GM23338 (cell line): ENCODE measurements around the gene TFAP2E. TPM values are rescaled to one million over a fixed set of nuclear protein-coding genes. Genes with fewer than 3 reads are reported as not detected.

ENCODE experiments used
- ATAC-seq: fragments of 200-7000 bp; cut with Tn5 transposase; 3 replicates; pipeline ENCODE4 v1.9.1; 2020
- DNase-seq: peaks from one replicate; pipeline ENCODE4 v3.0.0-alpha.2; 2015; ENCODE audit warnings: low spot score
- H2AFZ ChIP-seq: fragments of 200-600 bp; sonication (generic); 2 replicates; pipeline ENCODE4 v1.8.0; 2016; ENCODE audit warnings: antibody characterized with exemption, mild to moderate bottlenecking, moderate library complexity
- H3F3A ChIP-seq: fragments of 200-600 bp; sonication (generic); replicated peaks from 2 replicates; pipeline ENCODE4 v1.8.0; 2017; ENCODE audit warnings: antibody characterized with exemption, mixed run types, low read depth
- H3K27ac ChIP-seq: fragments of 200-600 bp; sonication (generic); 2 replicates; pipeline ENCODE4 v1.6.1; 2016; ENCODE audit warnings: low read depth
- H3K27me3 ChIP-seq: fragments of 200-600 bp; sonication (generic); 2 replicates; pipeline ENCODE4 v1.8.0; 2016; ENCODE audit warnings: mild to moderate bottlenecking, mixed run types, moderate library complexity; ENCODE audit not compliant: insufficient read depth
- H3K36me3 ChIP-seq: fragments of 200-600 bp; sonication (generic); 2 replicates; pipeline ENCODE4 v1.8.0; 2016; ENCODE audit warnings: mild to moderate bottlenecking; ENCODE audit not compliant: insufficient read depth
- H3K4me1 ChIP-seq: fragments of 200-600 bp; sonication (generic); 2 replicates; pipeline ENCODE4 v1.8.0; 2016; ENCODE audit warnings: mild to moderate bottlenecking, moderate library complexity; ENCODE audit not compliant: insufficient read depth
- H3K4me2 ChIP-seq: fragments of 200-600 bp; sonication (generic); 2 replicates; pipeline ENCODE4 v1.7.1; 2017; ENCODE audit warnings: mixed run types
- H3K4me3 ChIP-seq: fragments of 200-600 bp; sonication (generic); 2 replicates; pipeline ENCODE4 v1.6.1; 2016; ENCODE audit warnings: mixed run types
- H3K79me2 ChIP-seq: fragments of 200-600 bp; sonication (generic); replicated peaks from 2 replicates; pipeline ENCODE4 v1.8.0; 2017; ENCODE audit warnings: mild to moderate bottlenecking; ENCODE audit not compliant: insufficient read depth
- H3K9me2 ChIP-seq: fragments of 200-600 bp; sonication (generic); 2 replicates; pipeline ENCODE4 v1.8.0; 2017; ENCODE audit not compliant: insufficient read depth
- H4K20me1 ChIP-seq: fragments of 200-600 bp; sonication (generic); replicated peaks from 2 replicates; pipeline ENCODE4 v1.8.0; 2017; ENCODE audit warnings: mild to moderate bottlenecking; ENCODE audit not compliant: insufficient read depth
- H3K27ac Mint-ChIP-seq: 2 replicates; pipeline ENCODE4 v1.8.0; 2020; ENCODE audit warnings: inconsistent platforms, mild to moderate bottlenecking, moderate library complexity, mixed read lengths
- H3K27me3 Mint-ChIP-seq: 3 replicates; pipeline ENCODE4 v1.8.0; 2022; ENCODE audit warnings: low read depth, mild to moderate bottlenecking, moderate library complexity, mixed read lengths, inconsistent platforms; ENCODE audit not compliant: insufficient read depth, poor library complexity
- H3K36me3 Mint-ChIP-seq: 3 replicates; pipeline ENCODE4 v1.8.0; 2021; ENCODE audit warnings: low read depth, mild to moderate bottlenecking, inconsistent platforms, moderate library complexity, mixed read lengths
- H3K4me1 Mint-ChIP-seq: 3 replicates; pipeline ENCODE4 v1.8.0; 2020; ENCODE audit warnings: mild to moderate bottlenecking, inconsistent platforms, mixed read lengths
- H3K4me3 Mint-ChIP-seq: 3 replicates; pipeline ENCODE4 v1.8.0; 2021; ENCODE audit warnings: moderate library complexity, mild to moderate bottlenecking, inconsistent platforms, mixed read lengths
- H3K9me3 Mint-ChIP-seq: 3 replicates; pipeline ENCODE4 v1.8.0; 2020; ENCODE audit warnings: moderate library complexity, mild to moderate bottlenecking, inconsistent platforms, mixed read lengths
- EZH2 ChIP-seq: fragments of 200-600 bp; sonication (generic); IDR thresholded peaks from one replicate; pipeline ENCODE4 v1.8.0; 2017; ENCODE audit warnings: antibody characterized with exemption, mild to moderate bottlenecking, low read depth; ENCODE audit not compliant: unreplicated experiment
- EZH2phosphoT487 ChIP-seq: fragments of 200-600 bp; sonication (generic); IDR thresholded peaks from one replicate; pipeline ENCODE4 v1.8.1; 2018; ENCODE audit warnings: antibody characterized with exemption; ENCODE audit not compliant: unreplicated experiment
- JUNB ChIP-seq: IDR thresholded peaks from one replicate; pipeline ENCODE4 v1.6.1; 2016; ENCODE audit warnings: antibody characterized with exemption; ENCODE audit not compliant: unreplicated experiment
- NANOG ChIP-seq: IDR thresholded peaks from 2 replicates; pipeline ENCODE4 v1.6.1; 2016; ENCODE audit warnings: antibody characterized with exemption, borderline replicate concordance
- POLR2AphosphoS5 ChIP-seq: IDR thresholded peaks from 2 replicates; pipeline ENCODE4 v1.6.1; 2016; ENCODE audit warnings: antibody characterized with exemption, low read depth
- STAT1 ChIP-seq: IDR thresholded peaks from one replicate; pipeline ENCODE4 v1.6.1; 2016; ENCODE audit warnings: antibody characterized with exemption; ENCODE audit not compliant: unreplicated experiment
- ZNF114 ChIP-seq: fragments of 250-450 bp; sonication (Bioruptor Pico); IDR thresholded peaks from 2 replicates; pipeline ENCODE4 v1.5.0; 2020; ENCODE audit warnings: mild to moderate bottlenecking, moderate library complexity
- ZNF331 ChIP-seq: fragments of 250-450 bp; sonication (Bioruptor Pico); IDR thresholded peaks from 2 replicates; pipeline ENCODE4 v1.5.0; 2020; ENCODE audit warnings: low read depth, mild to moderate bottlenecking, moderate library complexity
- polyA plus RNA-seq: library from polyadenylated mRNA; unstranded; fragments of >200 nt; fragmentation: Nextera tagmentation; extraction: Ambion mirVana; gene quantifications from 2 replicates; pipeline ENCODE4 v1.2.1, GENCODE V29; 2016
- total RNA-seq: library from RNA; depleted of rRNA; stranded (reverse); fragments of >200 nt; shearing (Covaris generic); gene quantifications from 2 replicates; pipeline ENCODE4 v1.2.3, GENCODE V29; 2014
- TF ChIP-seq, protein P1 (sequence below), 2 experiments: fragments of 200-600 bp in 1 of 2; sonication (generic) in 1 of 2; conservative IDR thresholded peaks; 2 replicates each; pipeline versions ENCODE4 v1.5.1 to v1.6.1; 2016 to 2017; ENCODE audit warnings: antibody characterized with exemption in 2 of 2, low read depth in 2 of 2, mild to moderate bottlenecking in 2 of 2, moderate library complexity in 1 of 2
- TF ChIP-seq, protein P2 (sequence below): fragments of 250-450 bp; sonication (Bioruptor Pico); IDR thresholded peaks from 2 replicates; pipeline ENCODE4 v1.5.0; 2020; ENCODE audit warnings: mild to moderate bottlenecking, moderate library complexity
- TF ChIP-seq, protein P3 (sequence below): IDR thresholded peaks from one replicate; pipeline ENCODE4 v1.6.1; 2018; ENCODE audit warnings: antibody characterized with exemption; ENCODE audit not compliant: unreplicated experiment
- TF ChIP-seq, protein P4 (sequence below): IDR thresholded peaks from 2 replicates; pipeline ENCODE4 v1.6.1; 2016; ENCODE audit warnings: antibody characterized with exemption

Gene TFAP2E
- total and polyA plus RNA-seq, 2 experiments from 2014 or later, result 0.34 to 1.4 TPM

DNA sequence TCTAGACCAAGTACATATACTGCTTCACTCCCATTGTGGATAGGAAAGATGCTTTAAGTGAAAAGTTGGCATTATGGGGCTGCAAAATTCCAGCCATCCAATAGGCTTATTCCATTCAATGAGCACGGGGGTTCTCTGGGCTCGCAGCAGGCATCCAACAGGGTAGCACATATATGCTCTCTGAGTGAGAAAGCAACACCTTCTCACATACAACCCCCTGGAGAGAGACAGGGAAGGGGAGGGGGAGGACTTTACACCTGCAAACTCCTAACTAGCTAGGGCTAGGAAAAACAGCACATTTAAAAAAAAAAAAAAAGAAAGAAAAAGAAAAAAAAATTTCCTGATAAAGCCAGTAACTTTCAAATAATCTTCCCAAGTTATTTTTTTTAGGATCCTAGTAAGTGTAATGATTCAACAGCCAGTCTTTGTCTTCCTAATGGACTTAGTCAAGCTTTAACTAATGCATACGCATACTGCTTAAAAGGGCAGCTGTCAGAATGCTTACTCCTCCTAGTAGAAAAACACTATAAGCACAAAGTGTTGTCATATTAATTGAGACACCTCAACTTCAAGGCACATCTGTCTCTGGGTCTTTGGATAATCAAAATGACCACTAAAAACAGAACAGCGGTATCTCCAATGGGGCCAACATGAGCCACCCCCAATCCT, 49.5 kb downstream of the TFAP2E start:
- Histone ChIP-seq H3K4me2 (peak overlapping the region; percentile 59), H4K20me1 (peaks cover 55% of the 10 kb centered on the region), H3K4me3 (peak overlapping the region; percentile 12; the same call in 1 of the 2 replicates), H3K27me3 (no peaks in the 10 kb centered on the region), H3K79me2 (peaks cover 79% of the 10 kb centered on the region), H3F3A (peaks cover 9% of the 10 kb centered on the region; the same call in 1 of the 2 replicates), H2AFZ (no peak overlapping the region), H3K27ac (peak overlapping the region; percentile 85), H3K4me1 (peaks cover 33% of the 10 kb centered on the region), H3K36me3 (0 out of 2 replicates have a peak, but pooled peaks cover 2% of the 10 kb centered on the region), H3K9me2 (no peaks in the 10 kb centered on the region)
- Mint-ChIP-seq H3K27me3 (peaks cover 7% of the 10 kb centered on the region), H3K4me1 (peaks cover 28% of the 10 kb centered on the region), H3K27ac (peak overlapping the region; percentile 75), H3K4me3 (peak overlapping the region; percentile 49), H3K36me3 (peaks cover 20% of the 10 kb centered on the region; the same call in 2 of the 3 replicates), H3K9me3 (no peaks in the 10 kb centered on the region)
- TF ChIP-seq, protein P1, sequence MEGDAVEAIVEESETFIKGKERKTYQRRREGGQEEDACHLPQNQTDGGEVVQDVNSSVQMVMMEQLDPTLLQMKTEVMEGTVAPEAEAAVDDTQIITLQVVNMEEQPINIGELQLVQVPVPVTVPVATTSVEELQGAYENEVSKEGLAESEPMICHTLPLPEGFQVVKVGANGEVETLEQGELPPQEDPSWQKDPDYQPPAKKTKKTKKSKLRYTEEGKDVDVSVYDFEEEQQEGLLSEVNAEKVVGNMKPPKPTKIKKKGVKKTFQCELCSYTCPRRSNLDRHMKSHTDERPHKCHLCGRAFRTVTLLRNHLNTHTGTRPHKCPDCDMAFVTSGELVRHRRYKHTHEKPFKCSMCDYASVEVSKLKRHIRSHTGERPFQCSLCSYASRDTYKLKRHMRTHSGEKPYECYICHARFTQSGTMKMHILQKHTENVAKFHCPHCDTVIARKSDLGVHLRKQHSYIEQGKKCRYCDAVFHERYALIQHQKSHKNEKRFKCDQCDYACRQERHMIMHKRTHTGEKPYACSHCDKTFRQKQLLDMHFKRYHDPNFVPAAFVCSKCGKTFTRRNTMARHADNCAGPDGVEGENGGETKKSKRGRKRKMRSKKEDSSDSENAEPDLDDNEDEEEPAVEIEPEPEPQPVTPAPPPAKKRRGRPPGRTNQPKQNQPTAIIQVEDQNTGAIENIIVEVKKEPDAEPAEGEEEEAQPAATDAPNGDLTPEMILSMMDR (conservative IDR thresholded peaks at IDR 0.05; ENCODE audit: low read depth in 2 of 2), result no peak
- no peak for TF ChIP-seq JUNB
- TF ChIP-seq EZH2phosphoT487, result no peak
- no peak for TF ChIP-seq EZH2
- TF ChIP-seq STAT1, result no peak
- no peak for TF ChIP-seq POLR2AphosphoS5
- TF ChIP-seq, protein P2, sequence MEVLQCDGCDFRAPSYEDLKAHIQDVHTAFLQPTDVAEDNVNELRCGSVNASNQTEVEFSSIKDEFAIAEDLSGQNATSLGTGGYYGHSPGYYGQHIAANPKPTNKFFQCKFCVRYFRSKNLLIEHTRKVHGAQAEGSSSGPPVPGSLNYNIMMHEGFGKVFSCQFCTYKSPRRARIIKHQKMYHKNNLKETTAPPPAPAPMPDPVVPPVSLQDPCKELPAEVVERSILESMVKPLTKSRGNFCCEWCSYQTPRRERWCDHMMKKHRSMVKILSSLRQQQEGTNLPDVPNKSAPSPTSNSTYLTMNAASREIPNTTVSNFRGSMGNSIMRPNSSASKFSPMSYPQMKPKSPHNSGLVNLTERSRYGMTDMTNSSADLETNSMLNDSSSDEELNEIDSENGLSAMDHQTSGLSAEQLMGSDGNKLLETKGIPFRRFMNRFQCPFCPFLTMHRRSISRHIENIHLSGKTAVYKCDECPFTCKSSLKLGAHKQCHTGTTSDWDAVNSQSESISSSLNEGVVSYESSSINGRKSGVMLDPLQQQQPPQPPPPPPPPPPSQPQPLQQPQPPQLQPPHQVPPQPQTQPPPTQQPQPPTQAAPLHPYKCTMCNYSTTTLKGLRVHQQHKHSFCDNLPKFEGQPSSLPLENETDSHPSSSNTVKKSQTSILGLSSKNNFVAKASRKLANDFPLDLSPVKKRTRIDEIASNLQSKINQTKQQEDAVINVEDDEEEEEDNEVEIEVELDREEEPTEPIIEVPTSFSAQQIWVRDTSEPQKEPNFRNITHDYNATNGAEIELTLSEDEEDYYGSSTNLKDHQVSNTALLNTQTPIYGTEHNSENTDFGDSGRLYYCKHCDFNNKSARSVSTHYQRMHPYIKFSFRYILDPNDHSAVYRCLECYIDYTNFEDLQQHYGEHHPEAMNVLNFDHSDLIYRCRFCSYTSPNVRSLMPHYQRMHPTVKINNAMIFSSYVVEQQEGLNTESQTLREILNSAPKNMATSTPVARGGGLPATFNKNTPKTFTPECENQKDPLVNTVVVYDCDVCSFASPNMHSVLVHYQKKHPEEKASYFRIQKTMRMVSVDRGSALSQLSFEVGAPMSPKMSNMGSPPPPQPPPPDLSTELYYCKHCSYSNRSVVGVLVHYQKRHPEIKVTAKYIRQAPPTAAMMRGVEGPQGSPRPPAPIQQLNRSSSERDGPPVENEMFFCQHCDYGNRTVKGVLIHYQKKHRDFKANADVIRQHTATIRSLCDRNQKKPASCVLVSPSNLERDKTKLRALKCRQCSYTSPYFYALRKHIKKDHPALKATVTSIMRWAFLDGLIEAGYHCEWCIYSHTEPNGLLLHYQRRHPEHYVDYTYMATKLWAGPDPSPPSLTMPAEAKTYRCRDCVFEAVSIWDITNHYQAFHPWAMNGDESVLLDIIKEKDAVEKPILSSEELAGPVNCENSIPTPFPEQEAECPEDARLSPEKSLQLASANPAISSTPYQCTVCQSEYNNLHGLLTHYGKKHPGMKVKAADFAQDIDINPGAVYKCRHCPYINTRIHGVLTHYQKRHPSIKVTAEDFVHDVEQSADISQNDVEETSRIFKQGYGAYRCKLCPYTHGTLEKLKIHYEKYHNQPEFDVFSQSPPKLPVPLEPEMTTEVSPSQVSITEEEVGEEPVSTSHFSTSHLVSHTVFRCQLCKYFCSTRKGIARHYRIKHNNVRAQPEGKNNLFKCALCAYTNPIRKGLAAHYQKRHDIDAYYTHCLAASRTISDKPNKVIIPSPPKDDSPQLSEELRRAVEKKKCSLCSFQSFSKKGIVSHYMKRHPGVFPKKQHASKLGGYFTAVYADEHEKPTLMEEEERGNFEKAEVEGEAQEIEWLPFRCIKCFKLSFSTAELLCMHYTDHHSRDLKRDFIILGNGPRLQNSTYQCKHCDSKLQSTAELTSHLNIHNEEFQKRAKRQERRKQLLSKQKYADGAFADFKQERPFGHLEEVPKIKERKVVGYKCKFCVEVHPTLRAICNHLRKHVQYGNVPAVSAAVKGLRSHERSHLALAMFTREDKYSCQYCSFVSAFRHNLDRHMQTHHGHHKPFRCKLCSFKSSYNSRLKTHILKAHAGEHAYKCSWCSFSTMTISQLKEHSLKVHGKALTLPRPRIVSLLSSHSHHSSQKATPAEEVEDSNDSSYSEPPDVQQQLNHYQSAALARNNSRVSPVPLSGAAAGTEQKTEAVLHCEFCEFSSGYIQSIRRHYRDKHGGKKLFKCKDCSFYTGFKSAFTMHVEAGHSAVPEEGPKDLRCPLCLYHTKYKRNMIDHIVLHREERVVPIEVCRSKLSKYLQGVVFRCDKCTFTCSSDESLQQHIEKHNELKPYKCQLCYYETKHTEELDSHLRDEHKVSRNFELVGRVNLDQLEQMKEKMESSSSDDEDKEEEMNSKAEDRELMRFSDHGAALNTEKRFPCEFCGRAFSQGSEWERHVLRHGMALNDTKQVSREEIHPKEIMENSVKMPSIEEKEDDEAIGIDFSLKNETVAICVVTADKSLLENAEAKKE (CRISPR knock-in tag), result no peak
- no peak for TF ChIP-seq ZNF114 (CRISPR knock-in tag)
- TF ChIP-seq ZNF331 (CRISPR knock-in tag), result no peak
- TF ChIP-seq, protein P3, sequence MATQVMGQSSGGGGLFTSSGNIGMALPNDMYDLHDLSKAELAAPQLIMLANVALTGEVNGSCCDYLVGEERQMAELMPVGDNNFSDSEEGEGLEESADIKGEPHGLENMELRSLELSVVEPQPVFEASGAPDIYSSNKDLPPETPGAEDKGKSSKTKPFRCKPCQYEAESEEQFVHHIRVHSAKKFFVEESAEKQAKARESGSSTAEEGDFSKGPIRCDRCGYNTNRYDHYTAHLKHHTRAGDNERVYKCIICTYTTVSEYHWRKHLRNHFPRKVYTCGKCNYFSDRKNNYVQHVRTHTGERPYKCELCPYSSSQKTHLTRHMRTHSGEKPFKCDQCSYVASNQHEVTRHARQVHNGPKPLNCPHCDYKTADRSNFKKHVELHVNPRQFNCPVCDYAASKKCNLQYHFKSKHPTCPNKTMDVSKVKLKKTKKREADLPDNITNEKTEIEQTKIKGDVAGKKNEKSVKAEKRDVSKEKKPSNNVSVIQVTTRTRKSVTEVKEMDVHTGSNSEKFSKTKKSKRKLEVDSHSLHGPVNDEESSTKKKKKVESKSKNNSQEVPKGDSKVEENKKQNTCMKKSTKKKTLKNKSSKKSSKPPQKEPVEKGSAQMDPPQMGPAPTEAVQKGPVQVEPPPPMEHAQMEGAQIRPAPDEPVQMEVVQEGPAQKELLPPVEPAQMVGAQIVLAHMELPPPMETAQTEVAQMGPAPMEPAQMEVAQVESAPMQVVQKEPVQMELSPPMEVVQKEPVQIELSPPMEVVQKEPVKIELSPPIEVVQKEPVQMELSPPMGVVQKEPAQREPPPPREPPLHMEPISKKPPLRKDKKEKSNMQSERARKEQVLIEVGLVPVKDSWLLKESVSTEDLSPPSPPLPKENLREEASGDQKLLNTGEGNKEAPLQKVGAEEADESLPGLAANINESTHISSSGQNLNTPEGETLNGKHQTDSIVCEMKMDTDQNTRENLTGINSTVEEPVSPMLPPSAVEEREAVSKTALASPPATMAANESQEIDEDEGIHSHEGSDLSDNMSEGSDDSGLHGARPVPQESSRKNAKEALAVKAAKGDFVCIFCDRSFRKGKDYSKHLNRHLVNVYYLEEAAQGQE, result no peak
- TF ChIP-seq, protein P4, sequence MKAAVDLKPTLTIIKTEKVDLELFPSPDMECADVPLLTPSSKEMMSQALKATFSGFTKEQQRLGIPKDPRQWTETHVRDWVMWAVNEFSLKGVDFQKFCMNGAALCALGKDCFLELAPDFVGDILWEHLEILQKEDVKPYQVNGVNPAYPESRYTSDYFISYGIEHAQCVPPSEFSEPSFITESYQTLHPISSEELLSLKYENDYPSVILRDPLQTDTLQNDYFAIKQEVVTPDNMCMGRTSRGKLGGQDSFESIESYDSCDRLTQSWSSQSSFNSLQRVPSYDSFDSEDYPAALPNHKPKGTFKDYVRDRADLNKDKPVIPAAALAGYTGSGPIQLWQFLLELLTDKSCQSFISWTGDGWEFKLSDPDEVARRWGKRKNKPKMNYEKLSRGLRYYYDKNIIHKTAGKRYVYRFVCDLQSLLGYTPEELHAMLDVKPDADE, result no peak
- TF ChIP-seq NANOG, result no peak
- ATAC-seq, result peak; percentile 88
- peak; percentile 42 for DNase-seq
